Measurements from ENCODE around the gene CCR1.
"Not testable (repeated sequence)": the region's sequence is repeated elsewhere in the genome, so short reads cannot be mapped to it uniquely, and the experiment has no call there.

CCR1 gene

DNA sequence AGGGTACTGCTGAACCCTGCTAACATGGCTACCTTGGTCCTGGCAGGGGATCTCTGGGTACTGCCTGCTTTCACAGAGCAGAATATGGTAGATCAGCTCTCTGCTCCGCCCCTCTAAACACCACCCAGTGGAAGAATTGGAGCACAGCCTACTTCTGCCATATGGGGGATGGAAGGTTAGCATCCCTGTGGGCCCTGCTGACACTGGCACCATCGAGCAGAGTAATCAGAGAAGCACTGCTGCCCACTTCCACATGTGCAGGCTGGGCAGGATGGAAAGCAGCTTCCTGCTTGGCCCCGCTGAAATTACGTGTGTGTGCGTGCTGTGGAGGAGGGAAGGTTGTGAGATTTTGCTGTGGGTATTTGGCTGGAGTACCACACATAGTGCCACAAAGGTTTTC is 24.8 kb downstream of the CCR1 start:
- no peaks in the 10 kb centered on the region for H3K36me3 ChIP-seq (ENCODE audit: control insufficient read depth, insufficient read depth, low read length)
- H3K4me1 ChIP-seq (ENCODE audit: control insufficient read depth, insufficient read depth, low read length, poor library complexity, severe bottlenecking), result no peaks in the 10 kb centered on the region
- H3K27ac ChIP-seq (ENCODE audit: low read depth, low read length, severe bottlenecking), result no peak overlapping the region
- no peak overlapping the region for H3K4me3 ChIP-seq (ENCODE audit: extremely low read depth, insufficient read depth, low read length, poor library complexity, severe bottlenecking)
- WGBS, 2 experiments (ENCODE audit: insufficient coverage in 2 of 2), result 75 to 78% methylated on average over 1 to 2 of the region's 5 CpGs
- H3K9me3 ChIP-seq (ENCODE audit: control insufficient read depth, low read length), result no peaks in the 10 kb centered on the region

DNA sequence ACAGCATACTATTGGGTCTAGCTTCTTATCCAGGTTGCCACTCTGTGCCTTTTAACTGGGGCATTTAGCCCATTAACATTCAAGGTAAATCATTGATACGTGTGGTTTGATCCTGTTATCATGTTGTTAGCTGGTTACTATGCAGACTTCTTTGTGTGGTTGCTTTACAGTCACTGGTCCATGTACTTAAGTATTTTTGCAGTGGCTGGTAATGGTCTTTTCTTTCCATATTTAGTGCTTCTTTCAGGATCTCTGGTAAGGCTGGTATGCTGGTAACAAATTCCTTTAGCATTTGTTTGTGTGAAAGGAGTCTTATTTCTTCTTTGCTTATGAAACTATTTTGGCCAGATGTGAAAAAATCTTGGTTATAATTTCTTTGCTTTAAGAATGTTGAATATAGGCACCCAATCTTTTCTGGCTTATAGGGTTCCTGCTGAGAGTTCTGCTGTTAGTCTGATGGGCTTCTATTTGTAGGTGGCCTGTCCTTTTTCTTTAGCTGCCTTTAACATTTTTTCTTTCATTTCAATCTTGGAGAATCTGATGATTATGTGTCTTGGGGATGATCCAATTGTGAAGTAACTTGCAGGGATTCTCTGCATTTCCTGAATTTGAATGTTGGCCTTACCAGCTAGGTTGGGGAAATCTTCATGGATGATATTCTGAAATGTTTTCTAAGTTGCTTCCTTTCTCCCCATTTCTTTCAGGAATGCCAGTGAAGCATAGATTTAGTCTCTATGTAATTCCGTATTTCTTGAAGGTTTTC is 39.3 kb downstream of the CCR1 start:
- WGBS, 2 experiments (ENCODE audit: insufficient coverage in 2 of 2), result no CpG with 5 or more reads among the region's 2 CpGs
- Histone ChIP-seq H3K4me3 (ENCODE audit: extremely low read depth, insufficient read depth, low read length, poor library complexity, severe bottlenecking) (no peak overlapping the region), H3K9me3 (ENCODE audit: control insufficient read depth, low read length) (peaks cover 2% of the 10 kb centered on the region), H3K4me1 (ENCODE audit: control insufficient read depth, insufficient read depth, low read length, poor library complexity, severe bottlenecking) (peaks cover 6% of the 10 kb centered on the region), H3K36me3 (ENCODE audit: control insufficient read depth, insufficient read depth, low read length) (no peaks in the 10 kb centered on the region), H3K27ac (ENCODE audit: low read depth, low read length, severe bottlenecking) (no peak overlapping the region)

DNA sequence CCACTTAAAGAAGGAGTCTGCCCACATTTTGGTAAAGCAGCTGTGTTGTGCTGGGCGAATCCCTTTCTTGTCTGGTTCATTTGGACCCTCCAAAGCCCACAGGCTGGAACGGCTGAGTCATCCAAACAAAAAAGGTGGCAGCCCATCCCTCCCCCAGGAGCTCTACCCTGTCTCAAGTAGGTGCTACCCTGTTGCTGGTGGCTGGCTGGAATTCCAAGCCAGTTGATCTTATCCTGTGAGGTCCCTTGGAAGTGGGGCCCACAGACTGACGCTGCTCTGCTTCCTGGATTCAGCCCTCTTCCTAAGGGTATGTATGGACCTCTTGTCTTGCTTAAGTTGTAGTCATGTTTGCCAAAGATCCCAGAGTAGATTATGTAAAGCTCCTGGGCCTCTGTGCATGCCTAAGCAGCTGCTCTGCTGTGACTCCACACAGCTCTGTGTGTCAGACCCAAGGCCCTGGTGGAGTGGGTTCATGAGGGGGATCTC is 44.5 kb downstream of the CCR1 start:
- peak overlapping the region; percentile 52 for H3K27ac ChIP-seq (ENCODE audit: low read depth, low read length, severe bottlenecking)
- 52 to 72% methylated on average over 2 to 3 of the region's 3 CpGs for WGBS, 2 experiments (ENCODE audit: insufficient coverage in 2 of 2)

DNA sequence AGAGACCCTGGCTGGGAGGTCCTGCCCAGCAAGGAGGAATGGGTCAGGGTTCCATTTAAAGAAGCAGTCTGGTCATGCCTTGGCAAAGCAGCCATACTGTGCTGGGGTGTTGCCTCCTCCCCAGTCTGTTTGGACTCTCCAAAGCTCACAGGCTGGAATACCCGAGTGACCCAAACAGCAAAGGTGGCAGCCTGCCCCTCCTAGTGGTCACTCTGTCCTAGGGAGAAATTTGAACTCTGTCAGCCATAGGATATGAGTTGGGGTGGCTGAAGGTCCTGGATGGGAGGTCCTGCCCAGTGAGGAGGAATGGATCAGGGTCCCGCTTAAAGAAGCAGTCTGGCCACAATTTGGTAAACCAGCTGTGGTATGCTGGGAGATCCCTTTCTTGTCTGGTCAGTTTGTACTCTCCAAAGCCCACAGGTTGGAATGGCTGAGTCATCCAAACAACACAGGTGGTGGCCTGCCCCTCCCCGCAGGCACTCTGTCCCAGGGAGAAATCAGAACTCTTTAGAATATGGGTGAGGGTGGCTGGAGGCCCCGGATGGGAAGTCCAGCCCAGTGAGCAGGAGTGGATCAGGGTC is 45.0 kb downstream of the CCR1 start:
- WGBS, 2 experiments (ENCODE audit: insufficient coverage in 2 of 2), result 81 to 86% methylated on average over 2 to 4 of the region's 4 CpGs
- H3K4me3 ChIP-seq (ENCODE audit: extremely low read depth, insufficient read depth, low read length, poor library complexity, severe bottlenecking), result no peak overlapping the region
- H3K36me3 ChIP-seq (ENCODE audit: control insufficient read depth, insufficient read depth, low read length), result no peaks in the 10 kb centered on the region
- H3K9me3 ChIP-seq (ENCODE audit: control insufficient read depth, low read length), result no peaks in the 10 kb centered on the region
- H3K27ac ChIP-seq (ENCODE audit: low read depth, low read length, severe bottlenecking), result peak overlapping the region; percentile 52
- peaks cover 19% of the 10 kb centered on the region for H3K4me1 ChIP-seq (ENCODE audit: control insufficient read depth, insufficient read depth, low read length, poor library complexity, severe bottlenecking)

More for the DNA sequence above, 44.5 kb downstream of the CCR1 start:
- H3K9me3 ChIP-seq (ENCODE audit: control insufficient read depth, low read length), result peaks cover 2% of the 10 kb centered on the region
- no peak overlapping the region for H3K4me3 ChIP-seq (ENCODE audit: extremely low read depth, insufficient read depth, low read length, poor library complexity, severe bottlenecking)
- no peaks in the 10 kb centered on the region for H3K36me3 ChIP-seq (ENCODE audit: control insufficient read depth, insufficient read depth, low read length)
- peaks cover 19% of the 10 kb centered on the region for H3K4me1 ChIP-seq (ENCODE audit: control insufficient read depth, insufficient read depth, low read length, poor library complexity, severe bottlenecking)

DNA sequence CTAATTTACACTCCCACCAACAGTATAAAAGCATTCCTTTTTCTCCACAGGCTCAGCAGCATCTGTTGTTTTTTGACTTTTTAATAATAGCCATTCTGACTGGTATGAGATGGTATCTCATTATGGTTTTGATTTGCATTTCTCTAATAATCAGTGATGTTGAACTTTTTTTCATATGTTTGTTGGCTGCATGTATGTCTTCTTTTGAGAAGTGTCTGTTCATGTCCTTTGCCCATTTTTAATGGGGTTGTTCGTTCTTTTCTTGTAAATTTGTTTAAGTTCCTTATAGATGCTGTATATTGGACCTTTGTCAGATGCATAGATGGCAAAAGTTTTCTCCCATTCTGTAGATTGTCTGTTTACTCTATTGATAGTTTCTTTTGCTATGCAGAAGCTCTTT is 50.4 kb downstream of the CCR1 start:
- not testable (repeated sequence) for H3K4me3 ChIP-seq (ENCODE audit: extremely low read depth, insufficient read depth, low read length, poor library complexity, severe bottlenecking); H3K9me3 ChIP-seq (ENCODE audit: control insufficient read depth, low read length); H3K27ac ChIP-seq (ENCODE audit: low read depth, low read length, severe bottlenecking); H3K36me3 ChIP-seq (ENCODE audit: control insufficient read depth, insufficient read depth, low read length); H3K4me1 ChIP-seq (ENCODE audit: control insufficient read depth, insufficient read depth, low read length, poor library complexity, severe bottlenecking)
- no CpG with 5 or more reads among the region's 1 CpG for WGBS, 2 experiments (ENCODE audit: insufficient coverage in 2 of 2)

DNA sequence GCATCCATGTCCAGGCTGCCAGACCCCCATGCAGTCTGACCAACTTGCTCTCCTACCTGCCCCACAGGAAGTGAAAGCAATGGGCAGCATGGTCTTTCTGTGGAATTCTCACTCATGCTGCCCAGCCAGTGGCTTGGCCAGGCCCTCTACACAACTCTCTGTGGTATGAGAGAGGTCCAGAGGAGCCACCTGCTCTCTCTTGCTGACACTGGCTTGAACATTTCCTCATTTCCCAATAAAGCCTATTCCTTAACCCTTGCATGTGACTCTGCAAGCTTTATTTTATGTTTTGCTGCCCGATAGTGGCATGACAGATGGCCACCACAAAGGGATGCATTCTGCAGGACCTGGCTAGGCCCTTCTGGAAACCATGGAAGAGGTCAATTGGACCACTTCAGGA is 53.8 kb downstream of the CCR1 start:
- 75 to 100% methylated on average over 1 of the region's 1 CpG for WGBS, 2 experiments (ENCODE audit: insufficient coverage in 2 of 2)
- no peak overlapping the region for H3K27ac ChIP-seq (ENCODE audit: low read depth, low read length, severe bottlenecking)
- H3K36me3 ChIP-seq (ENCODE audit: control insufficient read depth, insufficient read depth, low read length), result no peaks in the 10 kb centered on the region
- H3K9me3 ChIP-seq (ENCODE audit: control insufficient read depth, low read length), result no peaks in the 10 kb centered on the region
- H3K4me1 ChIP-seq (ENCODE audit: control insufficient read depth, insufficient read depth, low read length, poor library complexity, severe bottlenecking), result no peaks in the 10 kb centered on the region
- H3K4me3 ChIP-seq (ENCODE audit: extremely low read depth, insufficient read depth, low read length, poor library complexity, severe bottlenecking), result no peak overlapping the region
